Pulmonary artery endothelial cell (primary cell): Measurements from ENCODE around the gene ATP2A1. TPM values are rescaled to one million over a fixed set of nuclear protein-coding genes. Genes with fewer than 3 reads are reported as not detected.
"Not testable (repeated sequence)": the region's sequence is repeated elsewhere in the genome, so short reads cannot be mapped to it uniquely, and the experiment has no call there.

ENCODE experiments used
- DNase-seq: peaks from one replicate; pipeline ENCODE4 v3.0.0-alpha.2; 2011; ENCODE audit warnings: low read depth, low spot score
- total RNA-seq: library from RNA; depleted of rRNA; stranded (reverse); fragments of >200 nt; gene quantifications from 2 replicates; pipeline ENCODE4 v1.2.3, GENCODE V29; 2014

The ATP2A1 gene
- total RNA-seq, 1 donor from 2014 or later = 0.20 TPM

DNA sequence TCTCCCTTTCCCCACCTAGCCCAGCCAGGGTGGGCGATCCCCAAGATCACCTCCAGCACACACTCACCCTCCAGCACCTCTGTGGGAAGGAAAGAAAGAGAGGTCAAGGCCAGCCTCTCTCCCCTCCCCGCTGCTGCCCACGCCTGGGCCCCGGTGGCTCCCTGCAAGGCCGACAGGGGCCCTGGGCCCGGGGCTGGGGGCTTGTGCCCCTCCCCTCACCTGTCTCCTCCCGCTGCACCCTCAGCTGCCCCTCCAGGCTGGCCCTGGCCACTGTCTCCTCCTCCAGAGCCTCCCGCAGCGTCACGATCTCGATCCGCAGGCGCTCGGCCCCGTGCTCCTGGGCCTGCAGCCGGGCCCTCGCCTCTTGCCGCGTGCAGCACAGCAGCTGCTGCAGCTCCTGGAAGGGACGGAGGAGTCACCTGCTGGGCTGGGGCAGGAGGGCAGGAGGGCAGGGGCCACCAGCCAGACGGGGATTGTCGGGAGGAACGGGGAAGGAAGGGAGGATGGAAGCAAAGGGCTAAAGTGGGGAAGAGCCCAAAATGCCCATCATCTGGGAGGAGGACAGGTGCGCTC lies 27.6 kb downstream of the ATP2A1 start:
- no peak for DNase-seq

DNA sequence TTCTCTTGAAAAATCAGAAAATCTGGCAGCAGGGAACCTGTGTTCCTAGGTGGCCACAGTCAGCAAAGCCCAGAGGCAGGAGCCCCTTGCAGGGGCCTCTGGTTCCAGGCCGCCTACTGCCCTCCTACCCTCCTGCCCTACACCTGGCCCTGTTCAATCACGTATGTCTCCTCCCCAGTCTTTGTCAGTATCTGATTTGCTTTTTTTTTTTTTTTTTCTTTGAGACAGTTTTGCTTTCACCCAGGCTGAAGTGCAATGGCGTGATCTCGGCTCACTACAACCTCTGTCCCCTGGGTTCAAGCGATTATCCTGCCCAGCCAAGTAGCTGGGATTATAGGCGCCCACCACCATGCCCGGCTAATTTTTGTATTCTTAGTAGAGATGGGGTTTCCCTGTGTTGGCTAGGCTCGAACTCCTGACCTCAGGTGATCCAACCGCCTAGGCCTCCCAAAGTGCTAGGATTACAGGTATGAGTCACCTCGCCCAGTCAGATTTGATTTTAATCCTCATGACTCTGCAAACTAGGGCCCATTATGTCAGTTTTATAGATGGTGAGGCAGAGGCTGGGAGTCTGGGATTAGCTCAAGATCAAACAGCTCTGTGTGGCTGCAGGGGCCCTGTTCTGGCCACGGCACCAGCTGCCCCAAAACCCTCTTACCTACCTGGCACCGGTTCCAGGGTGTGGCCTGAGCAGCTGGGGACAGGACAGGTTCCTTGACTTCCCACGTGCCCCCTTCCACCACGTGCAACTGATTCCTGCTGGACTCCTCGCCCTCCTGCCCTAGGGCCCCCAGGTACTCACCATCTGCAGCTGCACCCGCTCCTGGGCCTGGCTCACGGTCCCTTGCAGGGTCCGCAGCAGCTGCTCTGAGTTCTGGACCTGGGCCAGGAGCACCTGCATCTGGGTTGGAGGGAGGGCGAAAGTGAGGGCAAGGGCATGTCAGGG lies 32.1 kb downstream of the ATP2A1 start:
- no peak for DNase-seq

- no peak for DNase-seq
These were observed 34.3 kb downstream of the ATP2A1 start for GRCh38 chr16:28912558-28912957.

DNA sequence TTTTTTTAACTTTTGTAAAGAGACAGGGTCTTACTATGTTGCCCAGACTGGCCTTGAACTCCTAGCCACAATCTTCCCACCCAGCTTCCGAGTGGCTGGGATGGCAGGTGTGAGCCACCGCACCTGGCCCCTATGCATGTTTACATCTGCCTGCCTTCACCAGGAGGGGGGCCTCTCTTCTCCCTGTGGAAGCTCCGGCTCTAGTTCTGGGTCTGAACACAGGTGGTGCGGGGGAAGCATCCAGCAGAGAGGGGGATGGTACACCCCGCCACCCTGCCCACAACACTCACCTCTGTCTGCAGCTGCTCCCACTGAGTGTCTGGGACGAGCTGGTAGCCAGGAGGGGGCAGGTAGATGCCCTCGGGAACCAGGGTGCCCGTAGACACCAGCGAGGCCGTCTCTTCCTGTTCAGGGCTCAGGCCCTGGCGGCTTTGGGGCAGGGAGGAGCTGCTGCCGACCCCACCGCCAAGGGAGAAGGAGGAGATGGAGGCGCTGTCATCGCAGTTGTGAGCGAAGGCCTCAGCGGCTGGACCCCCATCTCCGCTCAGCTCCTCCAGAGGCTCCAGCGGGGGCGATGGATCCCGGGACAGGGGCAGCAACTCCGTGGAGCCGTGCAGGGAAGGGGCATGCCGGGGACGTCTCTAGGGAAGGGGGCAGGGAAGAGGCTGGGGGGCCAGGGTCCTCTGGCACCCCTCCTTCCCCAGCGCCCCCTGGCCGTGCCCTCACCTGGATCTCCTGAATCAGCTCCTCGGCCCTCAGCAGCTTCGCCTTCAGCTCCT lies 35.8 kb downstream of the ATP2A1 start:
- no peak for DNase-seq

- peak; percentile 40 for DNase-seq
These were observed 36.9 kb downstream of the ATP2A1 start for GRCh38 chr16:28915181-28915580.

GRCh38 chr16:28917095-28917494 lies 38.8 kb downstream of the ATP2A1 start:
- no peak for DNase-seq

GRCh38 chr16:28918698-28919097 lies 40.4 kb downstream of the ATP2A1 start:
- DNase-seq = no peak

- no peak for DNase-seq
These were observed 44.9 kb downstream of the ATP2A1 start for GRCh38 chr16:28923231-28923587.

- DNase-seq = no peak
These were observed 45.5 kb downstream of the ATP2A1 start for GRCh38 chr16:28923652-28924398.

DNA sequence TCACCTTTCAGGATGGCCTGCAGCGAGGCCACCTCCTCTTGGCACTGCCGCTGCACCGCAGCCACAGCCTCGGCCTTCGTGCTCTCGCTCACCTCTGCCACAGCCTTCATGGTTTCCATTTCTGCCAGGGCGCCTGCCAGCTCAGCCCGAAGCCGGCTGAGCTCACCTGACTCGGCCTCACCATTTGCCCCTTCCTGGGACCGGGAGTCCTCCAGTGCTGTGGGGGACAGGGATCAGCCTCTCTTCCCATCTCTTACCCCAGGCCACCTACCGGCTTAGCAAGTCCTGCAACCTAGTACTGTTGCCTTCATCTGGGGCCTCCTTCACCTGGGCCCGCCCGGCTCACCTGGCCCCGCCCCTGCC lies 46.1 kb downstream of the ATP2A1 start:
- no peak for DNase-seq

GRCh38 chr16:28924762-28925385 lies 46.6 kb downstream of the ATP2A1 start, which contains the start of gene RABEP2:
Gene RABEP2 (minus strand): TSS chr16:28925238. CDS start chr16:28925163, 75 bp downstream.
- DNase-seq = peak; percentile 37

- no peak for DNase-seq
These were observed 47.3 kb downstream of the ATP2A1 start for GRCh38 chr16:28925386-28926228.

DNA sequence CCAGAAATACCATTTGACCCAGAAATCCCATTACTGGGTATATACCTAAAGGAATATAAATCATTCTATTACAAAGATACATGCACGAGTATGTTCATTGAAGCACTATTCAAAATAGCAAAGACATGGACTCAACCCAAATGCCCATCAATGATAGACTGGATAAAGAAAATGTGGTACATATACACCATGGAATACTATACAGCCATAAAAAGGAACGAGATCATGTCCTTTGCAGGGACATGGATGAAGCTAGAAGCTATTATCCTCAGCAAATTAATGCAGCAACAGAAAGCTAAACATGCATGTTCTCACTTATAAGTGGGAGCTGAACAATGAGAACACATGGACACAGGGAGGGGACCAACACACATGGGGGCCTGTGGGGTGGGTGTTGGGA lies 48.0 kb downstream of the ATP2A1 start:
- DNase-seq = not testable (repeated sequence)

DNA sequence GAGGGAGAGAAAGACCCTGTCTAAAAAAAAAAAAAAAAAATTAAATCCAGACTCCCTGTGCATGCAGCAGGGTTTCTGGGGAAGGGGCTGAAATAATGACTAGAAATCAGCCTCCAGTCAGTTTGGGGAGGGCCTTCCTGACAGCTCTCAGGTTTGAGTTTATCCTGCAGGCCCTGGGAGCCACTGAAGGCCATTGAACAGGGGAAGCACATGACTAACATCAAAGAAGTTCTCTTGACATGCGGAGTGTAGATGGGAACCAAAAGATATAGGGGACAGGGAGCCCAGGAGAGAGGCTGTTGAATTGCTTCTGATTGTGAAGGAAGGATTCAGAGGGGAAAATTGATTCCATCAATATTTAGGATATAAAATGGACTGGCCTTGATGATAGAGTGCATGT lies 49.5 kb downstream of the ATP2A1 start:
- no peak for DNase-seq

DNA sequence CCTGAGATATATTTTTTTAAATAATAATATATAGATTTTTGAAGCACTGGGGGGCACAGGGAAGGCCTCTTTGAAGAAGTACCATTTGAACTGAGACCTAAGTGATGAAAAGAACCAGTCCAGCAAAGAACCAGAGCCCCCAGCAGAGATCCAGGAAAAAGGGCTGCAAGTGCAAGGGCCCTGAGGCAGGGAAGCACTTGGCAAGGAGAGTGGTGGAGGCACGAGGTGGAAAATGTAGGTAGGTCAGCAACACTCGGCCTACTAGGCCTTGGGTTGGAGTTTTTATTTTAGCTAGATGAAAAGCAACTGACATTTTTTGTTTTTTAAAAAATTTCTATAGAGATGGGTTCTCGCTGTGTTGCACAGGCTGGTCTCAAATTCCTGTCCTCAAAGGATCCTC lies 51.9 kb downstream of the ATP2A1 start:
- DNase-seq = no peak

- no peak for DNase-seq
These were observed 52.4 kb downstream of the ATP2A1 start for GRCh38 chr16:28930652-28931051.

DNA sequence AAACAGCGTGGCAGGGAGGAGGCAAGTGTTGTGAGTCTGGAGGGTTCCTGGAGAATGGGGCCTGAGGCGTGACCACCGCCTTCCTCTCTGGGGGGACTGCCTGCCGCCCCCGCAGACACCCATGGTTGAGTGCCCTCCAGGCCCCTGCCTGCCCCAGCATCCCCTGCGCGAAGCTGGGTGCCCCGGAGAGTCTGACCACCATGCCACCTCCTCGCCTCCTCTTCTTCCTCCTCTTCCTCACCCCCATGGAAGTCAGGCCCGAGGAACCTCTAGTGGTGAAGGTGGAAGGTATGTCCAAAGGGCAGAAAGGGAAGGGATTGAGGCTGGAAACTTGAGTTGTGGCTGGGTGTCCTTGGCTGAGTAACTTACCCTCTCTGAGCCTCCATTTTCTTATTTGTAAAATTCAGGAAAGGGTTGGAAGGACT lies 53.5 kb downstream of the ATP2A1 start, which contains the start of gene CD19:
CD19 (plus strand) TSS at position 171 of the 425 bp plus-strand sequence; CDS start at position 201, 30 bp downstream.
- no peak for DNase-seq

DNA sequence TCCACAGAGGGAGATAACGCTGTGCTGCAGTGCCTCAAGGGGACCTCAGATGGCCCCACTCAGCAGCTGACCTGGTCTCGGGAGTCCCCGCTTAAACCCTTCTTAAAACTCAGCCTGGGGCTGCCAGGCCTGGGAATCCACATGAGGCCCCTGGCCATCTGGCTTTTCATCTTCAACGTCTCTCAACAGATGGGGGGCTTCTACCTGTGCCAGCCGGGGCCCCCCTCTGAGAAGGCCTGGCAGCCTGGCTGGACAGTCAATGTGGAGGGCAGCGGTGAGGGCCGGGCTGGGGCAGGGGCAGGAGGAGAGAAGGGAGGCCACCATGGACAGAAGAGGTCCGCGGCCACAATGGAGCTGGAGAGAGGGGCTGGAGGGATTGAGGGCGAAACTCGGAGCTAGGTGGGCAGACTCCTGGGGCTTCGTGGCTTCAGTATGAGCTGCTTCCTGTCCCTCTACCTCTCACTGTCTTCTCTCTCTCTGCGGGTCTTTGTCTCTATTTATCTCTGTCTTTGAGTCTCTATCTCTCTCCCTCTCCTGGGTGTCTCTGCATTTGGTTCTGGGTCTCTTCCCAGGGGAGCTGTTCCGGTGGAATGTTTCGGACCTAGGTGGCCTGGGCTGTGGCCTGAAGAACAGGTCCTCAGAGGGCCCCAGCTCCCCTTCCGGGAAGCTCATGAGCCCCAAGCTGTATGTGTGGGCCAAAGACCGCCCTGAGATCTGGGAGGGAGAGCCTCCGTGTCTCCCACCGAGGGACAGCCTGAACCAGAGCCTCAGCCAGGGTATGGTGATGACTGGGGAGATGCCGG lies 54.3 kb downstream of the ATP2A1 start:
- no peak for DNase-seq

DNA sequence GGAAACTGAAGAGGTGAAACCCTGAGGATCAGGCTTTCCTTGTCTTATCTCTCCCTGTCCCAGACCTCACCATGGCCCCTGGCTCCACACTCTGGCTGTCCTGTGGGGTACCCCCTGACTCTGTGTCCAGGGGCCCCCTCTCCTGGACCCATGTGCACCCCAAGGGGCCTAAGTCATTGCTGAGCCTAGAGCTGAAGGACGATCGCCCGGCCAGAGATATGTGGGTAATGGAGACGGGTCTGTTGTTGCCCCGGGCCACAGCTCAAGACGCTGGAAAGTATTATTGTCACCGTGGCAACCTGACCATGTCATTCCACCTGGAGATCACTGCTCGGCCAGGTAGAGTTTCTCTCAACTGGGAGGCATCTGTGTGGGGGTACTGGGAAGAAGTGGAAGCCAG lies 54.9 kb downstream of the ATP2A1 start:
- no peak for DNase-seq
